ENCODE data around the gene SLC39A12.

- TF ChIP-seq CTCF (IDR thresholded peaks at IDR 0.05; ENCODE audit: poor library complexity, severe bottlenecking): no peak
- TF ChIP-seq EZH2 (IDR thresholded peaks at IDR 0.05; ENCODE audit: borderline replicate concordance, insufficient read depth, low read length, poor library complexity, severe bottlenecking): no peak
Observed at GRCh38 chr10:17950726-17951125, 992 bp upstream of the SLC39A12 start.

Measured in neural cell (in vitro differentiated cells).